Measurements from ENCODE around the gene COMMD8. TPM values are rescaled to one million over a fixed set of nuclear protein-coding genes. Genes with fewer than 3 reads are reported as not detected.

Gene COMMD8
- total and polyA plus RNA-seq, 12 donors, result 9.2 to 22.2 (median 15.2) TPM

GRCh38 chr4:47469951-47470350, 6.4 kb upstream of the COMMD8 start:
- 85 to 91% methylated on average over 3 of the region's 3 CpGs for WGBS, 2 donors
- Histone ChIP-seq H3K36me3 (no peaks in the 10 kb centered on the region), H3K27ac (no peak overlapping the region), H3K27me3 (no peaks in the 10 kb centered on the region), H3K9me3 (no peaks in the 10 kb centered on the region), H3K4me1 (no peaks in the 10 kb centered on the region), H3K4me3 (no peak overlapping the region)
- ATAC-seq (no peak), DNase-seq (no peak)
- intact Hi-C loops (cut with DNase I), result loop anchor here in 3 of 10 donors (10.0 kb wide), 1 partner anchor 95 kb away; no protein-coding TSS in a partner anchor
- no peak for TF ChIP-seq CTCF (IDR thresholded peaks at IDR 0.05)

- Histone ChIP-seq H3K36me3 (no peaks in the 10 kb centered on the region), H3K4me1 (peaks cover 0 to 5% (median 0%) of the 10 kb centered on the region in 9 donors), H3K27ac (no peak overlapping the region), H3K4me3 (no peak overlapping the region), H3K9me3 (no peaks in the 10 kb centered on the region), H3K27me3 (no peaks in the 10 kb centered on the region)
- intact Hi-C loops (cut with DNase I), result loop anchor here in 3 of 10 donors (10.0 kb wide), 1 partner anchor 96 kb away; no protein-coding TSS in a partner anchor
- DNase-seq, result no peak
- no peak for ATAC-seq
- TF ChIP-seq CTCF (IDR thresholded peaks at IDR 0.05), result no peak
- WGBS, 2 donors, result 70 to 72% methylated on average over 6 of the region's 6 CpGs
Measured at GRCh38 chr4:47468706-47469365, 5.3 kb upstream of the COMMD8 start.

- no peak overlapping the region for H3K27ac ChIP-seq
Measured at GRCh38 chr4:47466056-47466785, 2.7 kb upstream of the COMMD8 start.

More at GRCh38 chr4:47466056-47466785, 2.7 kb upstream of the COMMD8 start:
- 35 to 41% methylated on average over 2 of the region's 2 CpGs for WGBS, 2 donors
- no peak for DNase-seq
- intact Hi-C loops (cut with DNase I), result loop anchor here in 3 of 10 donors (10.0 kb wide), 1 partner anchor 99 kb away; no protein-coding TSS in a partner anchor
- Histone ChIP-seq H3K4me1 (peaks cover 0 to 21% (median 9%) of the 10 kb centered on the region in 9 donors), H3K36me3 (no peaks in the 10 kb centered on the region), H3K27me3 (no peaks in the 10 kb centered on the region), H3K9me3 (no peaks in the 10 kb centered on the region), H3K4me3 (no peak overlapping the region)
- ATAC-seq, result no peak
- TF ChIP-seq CTCF (IDR thresholded peaks at IDR 0.05), result no peak
